Measurements from ENCODE around the gene PRKAR1A.

Gene PRKAR1A

DNA sequence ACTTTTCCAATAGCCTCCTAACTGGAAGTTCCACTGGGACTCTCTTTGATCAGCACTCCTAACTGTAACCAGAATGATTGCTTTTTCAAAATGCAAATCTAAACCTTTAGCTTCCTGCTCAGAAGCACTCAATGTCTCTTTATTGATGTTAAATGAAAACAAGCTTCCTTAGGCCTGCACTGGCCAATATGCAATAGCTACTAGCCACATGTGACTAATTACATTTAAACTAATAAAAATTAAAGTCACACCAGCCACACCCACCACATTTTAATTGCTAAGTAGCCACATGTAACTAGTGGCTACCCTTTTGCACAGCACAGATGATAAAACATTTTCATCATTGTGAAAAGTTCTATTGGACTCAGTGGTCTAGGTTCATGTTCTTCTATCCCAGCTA lies 57.1 kb downstream of the PRKAR1A start:
- H3K27ac ChIP-seq (ENCODE audit: low read depth, low read length): no peak overlapping the region
- H2AFZ ChIP-seq (ENCODE audit: low read depth, low read length, severe bottlenecking): no peak overlapping the region
- no peaks in the 10 kb centered on the region for H3K27me3 ChIP-seq (ENCODE audit: low read length)
- TF ChIP-seq EZH2phosphoT487 (conservative IDR thresholded peaks at IDR 0.05; ENCODE audit: low read length): no peak
- TF ChIP-seq, protein P1, sequence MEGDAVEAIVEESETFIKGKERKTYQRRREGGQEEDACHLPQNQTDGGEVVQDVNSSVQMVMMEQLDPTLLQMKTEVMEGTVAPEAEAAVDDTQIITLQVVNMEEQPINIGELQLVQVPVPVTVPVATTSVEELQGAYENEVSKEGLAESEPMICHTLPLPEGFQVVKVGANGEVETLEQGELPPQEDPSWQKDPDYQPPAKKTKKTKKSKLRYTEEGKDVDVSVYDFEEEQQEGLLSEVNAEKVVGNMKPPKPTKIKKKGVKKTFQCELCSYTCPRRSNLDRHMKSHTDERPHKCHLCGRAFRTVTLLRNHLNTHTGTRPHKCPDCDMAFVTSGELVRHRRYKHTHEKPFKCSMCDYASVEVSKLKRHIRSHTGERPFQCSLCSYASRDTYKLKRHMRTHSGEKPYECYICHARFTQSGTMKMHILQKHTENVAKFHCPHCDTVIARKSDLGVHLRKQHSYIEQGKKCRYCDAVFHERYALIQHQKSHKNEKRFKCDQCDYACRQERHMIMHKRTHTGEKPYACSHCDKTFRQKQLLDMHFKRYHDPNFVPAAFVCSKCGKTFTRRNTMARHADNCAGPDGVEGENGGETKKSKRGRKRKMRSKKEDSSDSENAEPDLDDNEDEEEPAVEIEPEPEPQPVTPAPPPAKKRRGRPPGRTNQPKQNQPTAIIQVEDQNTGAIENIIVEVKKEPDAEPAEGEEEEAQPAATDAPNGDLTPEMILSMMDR (IDR thresholded peaks at IDR 0.05; ENCODE audit: insufficient read depth, low read length, poor library complexity, severe bottlenecking): no peak
- no peak overlapping the region for H3K9ac ChIP-seq (ENCODE audit: low read length)
- H3K9me3 ChIP-seq (ENCODE audit: insufficient read depth, low read length): no peaks in the 10 kb centered on the region
- no peaks in the 10 kb centered on the region for H3K36me3 ChIP-seq (ENCODE audit: low read length)
- no peaks in the 10 kb centered on the region for H3F3A ChIP-seq (ENCODE audit: insufficient read depth)
- no peak overlapping the region for H3K4me3 ChIP-seq (ENCODE audit: insufficient read depth, low read length, poor library complexity, severe bottlenecking)
- no peak overlapping the region for H3K4me2 ChIP-seq (ENCODE audit: low read depth, low read length, poor library complexity, severe bottlenecking)
- H3K9me2 ChIP-seq (replicated peaks; ENCODE audit: insufficient read depth, low read length): no peaks in the 10 kb centered on the region
- H4K20me1 ChIP-seq (ENCODE audit: low read depth, low read length): no peaks in the 10 kb centered on the region
- H3K79me2 ChIP-seq (ENCODE audit: insufficient read depth, low read length): no peaks in the 10 kb centered on the region

DNA sequence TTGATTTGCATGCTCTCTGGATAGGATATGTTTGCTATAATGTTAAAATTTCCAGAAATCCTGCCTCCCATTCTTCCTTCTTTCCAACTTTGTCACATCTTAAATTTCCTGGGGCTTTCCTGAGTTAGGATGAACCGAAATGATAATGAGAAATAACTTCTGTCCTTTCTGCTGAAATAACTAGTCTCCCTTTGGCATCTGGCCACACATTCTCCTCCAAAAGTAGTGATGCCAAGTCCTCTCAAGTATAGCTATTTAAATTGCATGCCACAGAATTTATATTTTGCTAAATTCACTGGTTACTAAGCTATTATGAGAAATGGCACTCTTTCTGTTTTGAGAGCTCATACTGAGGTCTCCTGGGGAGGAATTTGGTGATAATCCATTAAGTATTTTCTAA lies 58.3 kb downstream of the PRKAR1A start:
- Histone ChIP-seq H3K9me2 (replicated peaks; ENCODE audit: insufficient read depth, low read length) (no peaks in the 10 kb centered on the region), H3K36me3 (ENCODE audit: low read length) (no peaks in the 10 kb centered on the region), H3K27me3 (ENCODE audit: low read length) (no peaks in the 10 kb centered on the region), H2AFZ (ENCODE audit: low read depth, low read length, severe bottlenecking) (no peak overlapping the region), H3K27ac (ENCODE audit: low read depth, low read length) (no peak overlapping the region), H3K4me2 (ENCODE audit: low read depth, low read length, poor library complexity, severe bottlenecking) (no peak overlapping the region), H3K79me2 (ENCODE audit: insufficient read depth, low read length) (no peaks in the 10 kb centered on the region), H3F3A (ENCODE audit: insufficient read depth) (no peaks in the 10 kb centered on the region), H3K4me3 (ENCODE audit: insufficient read depth, low read length, poor library complexity, severe bottlenecking) (no peak overlapping the region), H3K9me3 (ENCODE audit: insufficient read depth, low read length) (no peaks in the 10 kb centered on the region), H4K20me1 (ENCODE audit: low read depth, low read length) (no peaks in the 10 kb centered on the region), H3K9ac (ENCODE audit: low read length) (no peak overlapping the region)
- TF ChIP-seq, protein P1 (IDR thresholded peaks at IDR 0.05; ENCODE audit: insufficient read depth, low read length, poor library complexity, severe bottlenecking): no peak
- TF ChIP-seq EZH2phosphoT487 (conservative IDR thresholded peaks at IDR 0.05; ENCODE audit: low read length): no peak

DNA sequence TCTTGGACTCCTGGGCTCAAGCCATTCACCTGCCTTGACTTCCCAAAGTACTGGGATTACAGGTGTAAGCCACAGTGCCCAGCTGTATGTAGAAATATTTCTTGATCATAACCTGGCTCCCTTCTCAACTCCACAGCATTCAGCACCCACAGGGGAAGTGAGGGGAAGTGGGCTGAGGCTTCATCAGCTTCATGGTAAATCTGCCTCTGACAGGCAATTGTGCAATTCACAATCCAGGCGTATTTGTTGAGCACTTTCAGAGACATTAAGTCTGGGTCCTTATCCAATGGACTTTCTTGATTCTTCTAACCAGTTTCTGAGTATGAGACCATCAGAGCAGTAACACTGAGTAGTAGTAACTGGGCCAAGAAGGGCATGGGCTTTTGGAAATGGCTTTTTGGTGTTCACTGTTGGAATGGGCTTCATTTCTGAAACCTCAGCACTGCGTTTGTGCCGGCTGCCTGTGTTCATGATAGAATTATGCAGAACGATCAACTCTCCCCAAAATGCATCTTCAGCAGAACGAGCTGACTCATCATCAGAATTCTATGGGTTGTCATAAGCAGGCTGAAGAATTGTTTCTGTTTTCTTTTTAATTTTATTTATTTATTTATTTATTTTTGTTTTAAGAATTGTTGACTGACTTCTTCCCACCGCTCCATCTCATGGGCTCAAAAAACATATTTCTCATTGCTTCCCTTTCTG lies 60.1 kb downstream of the PRKAR1A start:
- Histone ChIP-seq H3K9me3 (ENCODE audit: insufficient read depth, low read length) (no peaks in the 10 kb centered on the region), H3K9ac (ENCODE audit: low read length) (no peak overlapping the region), H3K4me3 (ENCODE audit: insufficient read depth, low read length, poor library complexity, severe bottlenecking) (no peak overlapping the region), H3K9me2 (replicated peaks; ENCODE audit: insufficient read depth, low read length) (no peaks in the 10 kb centered on the region), H3F3A (ENCODE audit: insufficient read depth) (no peaks in the 10 kb centered on the region), H3K79me2 (ENCODE audit: insufficient read depth, low read length) (no peaks in the 10 kb centered on the region), H3K27me3 (ENCODE audit: low read length) (no peaks in the 10 kb centered on the region), H3K27ac (ENCODE audit: low read depth, low read length) (no peak overlapping the region), H2AFZ (ENCODE audit: low read depth, low read length, severe bottlenecking) (no peak overlapping the region), H3K36me3 (ENCODE audit: low read length) (no peaks in the 10 kb centered on the region), H4K20me1 (ENCODE audit: low read depth, low read length) (no peaks in the 10 kb centered on the region), H3K4me2 (ENCODE audit: low read depth, low read length, poor library complexity, severe bottlenecking) (no peak overlapping the region)
- TF ChIP-seq, protein P1 (IDR thresholded peaks at IDR 0.05; ENCODE audit: insufficient read depth, low read length, poor library complexity, severe bottlenecking): no peak
- no peak for TF ChIP-seq EZH2phosphoT487 (conservative IDR thresholded peaks at IDR 0.05; ENCODE audit: low read length)
